Loucy (cell line): ENCODE data around the gene BMPR1B.

Experiments
- EZH2phosphoT487 ChIP-seq: fragments of 200-600 bp; IDR thresholded peaks from 2 replicates; pipeline ENCODE4 v1.6.1; 2018; ENCODE audit warnings: antibody characterized with exemption, mild to moderate bottlenecking, moderate library complexity, borderline replicate concordance
- TF ChIP-seq, protein P1 (sequence below): fragments of 200-600 bp; sonication (generic); conservative IDR thresholded peaks from 2 replicates; pipeline ENCODE4 v1.5.1; 2014; ENCODE audit warnings: mild to moderate bottlenecking, antibody characterized with exemption, low read length

DNA sequence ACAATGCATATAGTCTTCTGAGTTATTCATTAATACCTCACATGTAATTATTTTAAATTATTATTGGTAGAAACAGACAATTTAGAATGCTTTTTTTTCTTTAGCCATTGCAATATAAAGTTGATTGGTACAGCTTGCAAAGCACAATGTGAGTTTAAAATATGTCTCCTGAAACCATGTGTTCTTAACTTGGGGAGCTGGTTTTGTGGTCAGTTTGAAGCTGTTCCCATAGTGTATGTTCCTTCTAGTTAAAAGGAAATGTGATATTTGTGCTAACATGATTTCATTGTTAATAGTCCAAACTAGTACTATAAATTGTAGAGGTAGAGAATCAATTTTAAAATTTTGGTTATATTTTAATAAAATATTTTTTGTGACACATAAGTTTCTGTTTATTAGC, 247.2 kb downstream of the BMPR1B start:
- TF ChIP-seq, protein P1, sequence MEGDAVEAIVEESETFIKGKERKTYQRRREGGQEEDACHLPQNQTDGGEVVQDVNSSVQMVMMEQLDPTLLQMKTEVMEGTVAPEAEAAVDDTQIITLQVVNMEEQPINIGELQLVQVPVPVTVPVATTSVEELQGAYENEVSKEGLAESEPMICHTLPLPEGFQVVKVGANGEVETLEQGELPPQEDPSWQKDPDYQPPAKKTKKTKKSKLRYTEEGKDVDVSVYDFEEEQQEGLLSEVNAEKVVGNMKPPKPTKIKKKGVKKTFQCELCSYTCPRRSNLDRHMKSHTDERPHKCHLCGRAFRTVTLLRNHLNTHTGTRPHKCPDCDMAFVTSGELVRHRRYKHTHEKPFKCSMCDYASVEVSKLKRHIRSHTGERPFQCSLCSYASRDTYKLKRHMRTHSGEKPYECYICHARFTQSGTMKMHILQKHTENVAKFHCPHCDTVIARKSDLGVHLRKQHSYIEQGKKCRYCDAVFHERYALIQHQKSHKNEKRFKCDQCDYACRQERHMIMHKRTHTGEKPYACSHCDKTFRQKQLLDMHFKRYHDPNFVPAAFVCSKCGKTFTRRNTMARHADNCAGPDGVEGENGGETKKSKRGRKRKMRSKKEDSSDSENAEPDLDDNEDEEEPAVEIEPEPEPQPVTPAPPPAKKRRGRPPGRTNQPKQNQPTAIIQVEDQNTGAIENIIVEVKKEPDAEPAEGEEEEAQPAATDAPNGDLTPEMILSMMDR: no peak
- no peak for TF ChIP-seq EZH2phosphoT487
